ENCODE data around the gene SMAD6. TPM values are rescaled to one million over a fixed set of nuclear protein-coding genes. Genes with fewer than 3 reads are reported as not detected.
A peak's percentile ranks its signal among the peaks of the same experiment; 100 is the strongest.

SMAD6 gene
- total and polyA plus RNA-seq, 2 experiments from 2014 or later: 26.6 to 35.4 TPM

GRCh38 chr15:66777596-66778313 lies 75.7 kb downstream of the SMAD6 start:
- H3K27ac ChIP-seq: peak overlapping the region; percentile 89
- peaks cover 59% of the 10 kb centered on the region for H3K4me1 ChIP-seq (ENCODE audit: insufficient read depth)
- no peak overlapping the region for H2AFZ ChIP-seq
- no peak overlapping the region for H3K4me3 ChIP-seq
- no peaks in the 10 kb centered on the region for H3K9me2 ChIP-seq (replicated peaks; ENCODE audit: insufficient read depth)
- no peaks in the 10 kb centered on the region for H3K36me3 ChIP-seq (replicated peaks; ENCODE audit: insufficient read depth, low read depth)
- H3K9me3 ChIP-seq (ENCODE audit: low read depth): no peaks in the 10 kb centered on the region
- H3K4me2 ChIP-seq: no peak overlapping the region
- no peaks in the 10 kb centered on the region for H3K27me3 ChIP-seq
- DNase-seq (ENCODE audit: low spot score): no peak
- H4K20me1 ChIP-seq (ENCODE audit: insufficient read depth, poor library complexity, severe bottlenecking): peaks cover 14% of the 10 kb centered on the region
- TF ChIP-seq CTCF (IDR thresholded peaks at IDR 0.05; ENCODE audit: poor library complexity): no peak
- no peak for TF ChIP-seq EZH2phosphoT487 (IDR thresholded peaks at IDR 0.05; ENCODE audit: low read depth, severe bottlenecking, unreplicated experiment)
- no peak for TF ChIP-seq EZH2 (IDR thresholded peaks at IDR 0.05; ENCODE audit: borderline replicate concordance)
- peaks cover 77% of the 10 kb centered on the region for H3K79me2 ChIP-seq
- 93% methylated on average over 5 of the region's 5 CpGs for WGBS (ENCODE audit: low lambda C conversion rate, missing lambda C conversion rate)

GRCh38 chr15:66778314-66778665 lies 76.3 kb downstream of the SMAD6 start:
- Histone ChIP-seq H3K27ac (peak overlapping the region; percentile 89), H3K4me3 (no peak overlapping the region), H4K20me1 (ENCODE audit: insufficient read depth, poor library complexity, severe bottlenecking) (peaks cover 14% of the 10 kb centered on the region), H3K4me2 (no peak overlapping the region), H3K4me1 (ENCODE audit: insufficient read depth) (peaks cover 55% of the 10 kb centered on the region), H3K9me2 (replicated peaks; ENCODE audit: insufficient read depth) (no peaks in the 10 kb centered on the region), H2AFZ (no peak overlapping the region), H3K9me3 (ENCODE audit: low read depth) (no peaks in the 10 kb centered on the region), H3K36me3 (replicated peaks; ENCODE audit: insufficient read depth, low read depth) (no peaks in the 10 kb centered on the region), H3K27me3 (no peaks in the 10 kb centered on the region), H3K79me2 (peaks cover 79% of the 10 kb centered on the region)
- no peak for DNase-seq (ENCODE audit: low spot score)
- TF ChIP-seq EZH2phosphoT487 (IDR thresholded peaks at IDR 0.05; ENCODE audit: low read depth, severe bottlenecking, unreplicated experiment) (no peak), CTCF (IDR thresholded peaks at IDR 0.05; ENCODE audit: poor library complexity) (no peak), EZH2 (IDR thresholded peaks at IDR 0.05; ENCODE audit: borderline replicate concordance) (no peak)
- WGBS (ENCODE audit: low lambda C conversion rate, missing lambda C conversion rate): 100% methylated on average over 1 of the region's 1 CpG

- peak overlapping the region; percentile 40 for H3K4me2 ChIP-seq
- H4K20me1 ChIP-seq (ENCODE audit: insufficient read depth, poor library complexity, severe bottlenecking): peaks cover 14% of the 10 kb centered on the region
- peaks cover 51% of the 10 kb centered on the region for H3K4me1 ChIP-seq (ENCODE audit: insufficient read depth)
- no peaks in the 10 kb centered on the region for H3K36me3 ChIP-seq (replicated peaks; ENCODE audit: insufficient read depth, low read depth)
- no peaks in the 10 kb centered on the region for H3K27me3 ChIP-seq
- peaks cover 83% of the 10 kb centered on the region for H3K79me2 ChIP-seq
- no peak overlapping the region for H2AFZ ChIP-seq
- no peaks in the 10 kb centered on the region for H3K9me3 ChIP-seq (ENCODE audit: low read depth)
- no peak for TF ChIP-seq CTCF (IDR thresholded peaks at IDR 0.05; ENCODE audit: poor library complexity)
- TF ChIP-seq EZH2phosphoT487 (IDR thresholded peaks at IDR 0.05; ENCODE audit: low read depth, severe bottlenecking, unreplicated experiment): no peak
- no peak for TF ChIP-seq EZH2 (IDR thresholded peaks at IDR 0.05; ENCODE audit: borderline replicate concordance)
- no peaks in the 10 kb centered on the region for H3K9me2 ChIP-seq (replicated peaks; ENCODE audit: insufficient read depth)
- no peak for DNase-seq (ENCODE audit: low spot score)
- 98% methylated on average over 8 of the region's 8 CpGs for WGBS (ENCODE audit: low lambda C conversion rate, missing lambda C conversion rate)
- no peak overlapping the region for H3K4me3 ChIP-seq
- peak overlapping the region; percentile 89 for H3K27ac ChIP-seq
Observed at GRCh38 chr15:66778716-66779115, 76.7 kb downstream of the SMAD6 start.

All from hepatocyte (in vitro differentiated cells).